Activated naive CD4-positive, alpha-beta T cell treated with anti-CD3 and anti-CD28 coated beads for 36 hours (primary cell): Measurements from ENCODE around the gene PPP2R2B. TPM values are rescaled to one million over a fixed set of nuclear protein-coding genes. Genes with fewer than 3 reads are reported as not detected.

ENCODE experiments used
- CTCF ChIA-PET: fragments of 350-600 bp; sonication (Branson Sonifier 250); formaldehyde crosslinking; loops from one replicate; lab custom pipeline; 2021; ENCODE audit warnings: antibody characterized with exemption; lab: Charles Lee
- DNase-seq: peaks from one replicate; pipeline ENCODE4 v3.0.0-alpha.2; 2020
- H3K27ac Mint-ChIP-seq: one replicate; pipeline ENCODE4 v1.8.0; 2021; ENCODE audit warnings: mild to moderate bottlenecking, mixed read lengths
- H3K27me3 Mint-ChIP-seq: one replicate; pipeline ENCODE4 v1.8.0; 2021; ENCODE audit warnings: low read depth, mixed read lengths
- H3K36me3 Mint-ChIP-seq: one replicate; pipeline ENCODE4 v1.8.0; 2021; ENCODE audit warnings: low read depth, mixed read lengths
- H3K4me1 Mint-ChIP-seq: one replicate; pipeline ENCODE4 v1.8.0; 2021; ENCODE audit warnings: low read depth, mixed read lengths
- H3K4me3 Mint-ChIP-seq: one replicate; pipeline ENCODE4 v1.8.0; 2021; ENCODE audit warnings: mild to moderate bottlenecking, moderate library complexity, mixed read lengths
- H3K9me3 Mint-ChIP-seq: one replicate; pipeline ENCODE4 v1.8.0; 2021; ENCODE audit warnings: mixed read lengths
- intact Hi-C: fragments of 100-400 bp; cut with micrococcal nuclease; formaldehyde crosslinking; loops from one replicate; pipeline ENCODE4 v1.15.1; 2023
- total RNA-seq, 2 experiments: library from RNA; stranded (reverse); gene quantifications; one replicate each; pipeline ENCODE4 v1.2.3, GENCODE V29; 2021

PPP2R2B gene
- total RNA-seq, 2 experiments from 2014 or later = not detected

- intact Hi-C loops = no loop called here
- no peaks in the 10 kb centered on the region for H3K9me3 Mint-ChIP-seq
- H3K4me1 Mint-ChIP-seq = peaks cover 5% of the 10 kb centered on the region
- no peaks in the 10 kb centered on the region for H3K36me3 Mint-ChIP-seq
- H3K27ac Mint-ChIP-seq = no peak overlapping the region
- H3K27me3 Mint-ChIP-seq = no peaks in the 10 kb centered on the region
- no peak overlapping the region for H3K4me3 Mint-ChIP-seq
- CTCF ChIA-PET = interaction anchor here (0.8 kb wide), 1 partner anchor 202 kb away, joined by 3 read pairs; no protein-coding TSS in a partner anchor
- no peak for DNase-seq
Observed at GRCh38 chr5:146766013-146766412, 112.5 kb downstream of the PPP2R2B start.

DNA sequence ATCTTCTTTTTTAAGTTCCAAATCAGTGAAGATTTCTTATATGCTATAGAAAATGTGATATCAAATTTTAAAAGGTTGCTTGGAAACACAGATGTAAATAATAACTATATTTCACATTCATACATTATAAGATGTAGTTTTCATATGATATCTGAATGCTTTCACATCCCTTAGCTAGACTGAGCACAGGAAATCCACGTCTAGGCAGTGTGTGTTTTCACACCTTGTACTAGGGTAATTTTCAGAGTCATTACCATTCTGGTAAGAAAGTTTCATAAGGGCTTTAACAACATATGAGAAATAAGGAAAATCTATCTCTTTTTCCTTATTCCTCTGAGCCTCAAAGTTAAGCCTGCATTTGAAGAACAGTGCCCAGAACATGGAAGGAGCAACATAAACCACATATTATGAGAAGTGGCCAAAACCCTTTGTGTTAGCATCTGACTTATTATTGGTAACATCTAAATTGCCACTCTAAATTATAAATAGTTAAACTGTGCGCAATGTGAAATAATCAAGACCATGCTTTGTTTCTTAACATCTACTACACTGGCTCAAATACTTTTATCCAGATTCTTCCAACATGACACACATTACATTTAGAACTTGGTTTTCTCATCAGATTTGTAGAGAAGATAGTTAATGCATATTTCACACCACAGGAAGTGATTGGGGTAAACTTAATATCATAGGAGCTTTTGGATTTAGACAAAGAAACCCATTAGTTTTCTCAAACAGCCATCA is 113.3 kb downstream of the PPP2R2B start:
- H3K9me3 Mint-ChIP-seq = peaks cover under 1% of the 10 kb centered on the region
- intact Hi-C loops = no loop called here
- no peaks in the 10 kb centered on the region for H3K27me3 Mint-ChIP-seq
- no peak overlapping the region for H3K4me3 Mint-ChIP-seq
- no peak overlapping the region for H3K27ac Mint-ChIP-seq
- H3K36me3 Mint-ChIP-seq = peaks cover 3% of the 10 kb centered on the region
- peaks cover 5% of the 10 kb centered on the region for H3K4me1 Mint-ChIP-seq
- CTCF ChIA-PET = interaction anchor here (0.8 kb wide), 1 partner anchor 202 kb away, joined by 3 read pairs; no protein-coding TSS in a partner anchor
- no peak for DNase-seq

DNA sequence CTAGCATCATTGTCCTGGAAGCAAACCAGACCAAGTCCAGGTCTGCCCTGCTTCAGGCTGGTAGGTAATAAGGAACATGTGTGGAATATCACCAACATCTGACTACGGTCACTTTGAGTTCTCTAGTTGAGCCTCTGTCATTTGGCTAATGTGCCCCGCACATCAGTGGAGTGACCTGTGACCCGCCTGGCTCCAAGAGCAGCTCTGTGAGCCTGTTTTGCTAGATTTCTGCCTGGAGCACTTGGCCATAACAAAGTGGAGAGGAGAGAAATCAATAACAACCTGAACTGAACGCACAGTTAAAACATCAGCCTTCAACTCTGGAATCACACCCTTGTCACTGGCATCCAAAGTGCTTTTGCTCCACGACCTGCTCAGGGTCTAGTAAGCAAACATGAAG is 115.7 kb downstream of the PPP2R2B start:
- Mint-ChIP-seq H3K27ac (no peak overlapping the region), H3K4me1 (peaks cover 5% of the 10 kb centered on the region), H3K27me3 (no peaks in the 10 kb centered on the region), H3K9me3 (peaks cover 1% of the 10 kb centered on the region), H3K4me3 (no peak overlapping the region), H3K36me3 (peaks cover 3% of the 10 kb centered on the region)
- intact Hi-C loops = no loop called here
- no peak for DNase-seq
- CTCF ChIA-PET = interaction anchor here (1.6 kb wide), 1 partner anchor 9 kb away, joined by 3 read pairs; no protein-coding TSS in a partner anchor

- intact Hi-C loops = no loop called here
- Mint-ChIP-seq H3K4me1 (peaks cover 5% of the 10 kb centered on the region), H3K9me3 (peaks cover 1% of the 10 kb centered on the region), H3K4me3 (no peak overlapping the region), H3K36me3 (peaks cover 3% of the 10 kb centered on the region), H3K27ac (no peak overlapping the region), H3K27me3 (no peaks in the 10 kb centered on the region)
- CTCF ChIA-PET = no interaction called here
- DNase-seq = no peak
Observed at GRCh38 chr5:146761811-146762210, 116.7 kb downstream of the PPP2R2B start.

DNA sequence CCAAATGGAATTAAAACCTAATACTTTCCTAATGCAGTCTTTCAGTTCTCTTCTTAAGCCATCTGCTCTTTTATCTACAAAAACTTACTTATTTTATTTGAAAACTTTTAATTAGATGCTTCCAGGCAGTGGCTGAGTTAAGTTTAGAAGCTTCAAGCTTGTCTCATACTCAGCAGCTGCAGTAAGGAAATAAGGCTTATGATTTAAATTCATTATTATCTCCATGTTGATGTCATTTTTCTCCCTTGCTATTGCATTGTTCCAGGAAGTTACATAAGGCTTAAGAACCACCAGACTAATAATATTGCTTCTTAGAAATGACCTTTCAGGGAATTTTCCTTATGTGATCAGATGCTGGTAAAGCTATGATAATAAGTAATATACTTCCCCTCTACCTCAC is 119.6 kb downstream of the PPP2R2B start:
- intact Hi-C loops = no loop called here
- no peak overlapping the region for H3K4me3 Mint-ChIP-seq
- no peak overlapping the region for H3K27ac Mint-ChIP-seq
- H3K36me3 Mint-ChIP-seq = peaks cover 3% of the 10 kb centered on the region
- CTCF ChIA-PET = no interaction called here
- peaks cover 3% of the 10 kb centered on the region for H3K9me3 Mint-ChIP-seq
- peaks cover 7% of the 10 kb centered on the region for H3K4me1 Mint-ChIP-seq
- H3K27me3 Mint-ChIP-seq = no peaks in the 10 kb centered on the region
- DNase-seq = no peak

GRCh38 chr5:146758076-146758475 is 120.5 kb downstream of the PPP2R2B start:
- Mint-ChIP-seq H3K36me3 (peaks cover 3% of the 10 kb centered on the region), H3K27me3 (no peaks in the 10 kb centered on the region), H3K9me3 (peaks cover 3% of the 10 kb centered on the region), H3K4me1 (peaks cover 16% of the 10 kb centered on the region), H3K4me3 (no peak overlapping the region), H3K27ac (no peak overlapping the region)
- CTCF ChIA-PET = interaction anchor here (0.6 kb wide), 1 partner anchor 87 kb away, joined by 6 read pairs; no protein-coding TSS in a partner anchor
- no peak for DNase-seq
- intact Hi-C loops = no loop called here

DNA sequence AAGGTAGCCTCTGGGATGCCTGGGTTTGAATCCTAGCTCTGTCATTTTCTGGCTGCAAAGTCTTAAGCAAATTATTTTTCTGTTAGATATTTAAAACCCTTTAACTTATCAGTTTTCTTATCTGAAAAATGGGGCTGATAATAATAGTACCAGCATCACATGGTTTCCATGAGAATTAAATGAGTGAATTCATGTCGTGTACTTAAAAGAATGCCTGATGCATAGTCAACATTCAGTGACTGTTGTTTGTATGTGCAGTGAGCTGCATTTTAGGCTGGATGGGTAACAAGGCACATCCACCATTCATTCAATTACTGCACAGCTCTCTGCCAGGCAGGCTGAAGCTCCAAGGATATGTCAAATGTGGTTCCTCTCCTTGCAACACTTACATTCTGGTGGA is 122.0 kb downstream of the PPP2R2B start:
- no peak for DNase-seq

GRCh38 chr5:146755793-146756192 is 122.8 kb downstream of the PPP2R2B start:
- Mint-ChIP-seq H3K36me3 (peaks cover 3% of the 10 kb centered on the region), H3K4me3 (no peak overlapping the region), H3K9me3 (peaks cover 8% of the 10 kb centered on the region), H3K27ac (no peak overlapping the region), H3K27me3 (no peaks in the 10 kb centered on the region), H3K4me1 (peaks cover 39% of the 10 kb centered on the region)
- CTCF ChIA-PET = no interaction called here
- intact Hi-C loops = no loop called here
- DNase-seq = no peak

More for the DNA sequence above, 122.0 kb downstream of the PPP2R2B start:
- peaks cover 31% of the 10 kb centered on the region for H3K4me1 Mint-ChIP-seq
- H3K9me3 Mint-ChIP-seq = peaks cover 5% of the 10 kb centered on the region
- intact Hi-C loops = no loop called here
- no peaks in the 10 kb centered on the region for H3K27me3 Mint-ChIP-seq
- no peak overlapping the region for H3K27ac Mint-ChIP-seq
- H3K4me3 Mint-ChIP-seq = no peak overlapping the region
- peaks cover 3% of the 10 kb centered on the region for H3K36me3 Mint-ChIP-seq
- CTCF ChIA-PET = no interaction called here

- peaks cover 7% of the 10 kb centered on the region for H3K9me3 Mint-ChIP-seq
- no peak for DNase-seq
- CTCF ChIA-PET = interaction anchor here (1.2 kb wide), 1 partner anchor 9 kb away, joined by 3 read pairs; no protein-coding TSS in a partner anchor
- no peak overlapping the region for H3K27ac Mint-ChIP-seq
- no peak overlapping the region for H3K4me3 Mint-ChIP-seq
- intact Hi-C loops = loop anchor here (5.0 kb wide), 3 partner anchors 52 to 307 kb away; partner anchors contain the start of genes PPP2R2B and TCERG1
- H3K4me1 Mint-ChIP-seq = peaks cover 40% of the 10 kb centered on the region
- H3K36me3 Mint-ChIP-seq = no peaks in the 10 kb centered on the region
- H3K27me3 Mint-ChIP-seq = no peaks in the 10 kb centered on the region
Observed at GRCh38 chr5:146754621-146755020, 123.9 kb downstream of the PPP2R2B start.

GRCh38 chr5:146753641-146754040 is 124.9 kb downstream of the PPP2R2B start:
- no peaks in the 10 kb centered on the region for H3K36me3 Mint-ChIP-seq
- DNase-seq = no peak
- H3K4me3 Mint-ChIP-seq = no peak overlapping the region
- CTCF ChIA-PET = interaction anchor here (1.2 kb wide), 1 partner anchor 10 kb away, joined by 3 read pairs; no protein-coding TSS in a partner anchor
- peaks cover 40% of the 10 kb centered on the region for H3K4me1 Mint-ChIP-seq
- peak overlapping the region; percentile 15 for H3K27ac Mint-ChIP-seq
- no peaks in the 10 kb centered on the region for H3K27me3 Mint-ChIP-seq
- intact Hi-C loops = loop anchor here (5.0 kb wide), 3 partner anchors 51 to 306 kb away; partner anchors contain the start of genes PPP2R2B and TCERG1
- peaks cover 7% of the 10 kb centered on the region for H3K9me3 Mint-ChIP-seq

GRCh38 chr5:146751781-146752401 is 126.7 kb downstream of the PPP2R2B start:
- H3K4me1 Mint-ChIP-seq = peaks cover 40% of the 10 kb centered on the region

DNA sequence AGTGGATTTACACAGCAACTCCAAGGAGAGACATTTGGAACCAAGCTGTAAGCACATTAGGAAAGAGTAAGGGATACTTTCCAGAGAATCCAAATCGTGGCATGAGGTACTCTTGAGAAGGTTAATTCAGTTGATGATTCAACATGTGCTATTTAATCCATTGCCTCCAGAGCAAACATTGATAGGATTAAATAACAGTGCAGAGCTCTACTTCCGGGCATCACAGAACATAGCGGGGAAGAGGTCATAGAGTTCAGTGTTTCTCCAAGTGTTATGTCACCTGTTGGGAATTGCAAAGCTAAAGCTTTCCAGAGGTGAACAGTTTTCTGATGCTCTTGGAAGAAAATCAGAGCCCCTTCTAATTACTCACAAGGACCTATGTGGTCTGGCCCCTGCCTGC is 127.5 kb downstream of the PPP2R2B start:
- no peak overlapping the region for H3K4me3 Mint-ChIP-seq
- H3K4me1 Mint-ChIP-seq = peaks cover 40% of the 10 kb centered on the region

More at GRCh38 chr5:146751781-146752401, 126.7 kb downstream of the PPP2R2B start:
- CTCF ChIA-PET = no interaction called here
- DNase-seq = peak; percentile 61
- Mint-ChIP-seq H3K27ac (peak overlapping the region; percentile 63), H3K4me3 (no peak overlapping the region), H3K36me3 (no peaks in the 10 kb centered on the region), H3K9me3 (peaks cover 9% of the 10 kb centered on the region), H3K27me3 (no peaks in the 10 kb centered on the region)
- intact Hi-C loops = loop anchor here (5.0 kb wide), 3 partner anchors 50 to 305 kb away; partner anchors contain the start of genes PPP2R2B and TCERG1

More for the DNA sequence above, 127.5 kb downstream of the PPP2R2B start:
- H3K27ac Mint-ChIP-seq = no peak overlapping the region
- DNase-seq = no peak
- no peaks in the 10 kb centered on the region for H3K27me3 Mint-ChIP-seq
- intact Hi-C loops = loop anchor here (5.0 kb wide), 3 partner anchors 49 to 304 kb away; partner anchors contain the start of genes PPP2R2B and TCERG1
- CTCF ChIA-PET = no interaction called here
- peaks cover 9% of the 10 kb centered on the region for H3K9me3 Mint-ChIP-seq
- no peaks in the 10 kb centered on the region for H3K36me3 Mint-ChIP-seq
